K562 (cell line): ENCODE measurements around the gene DAZAP1. TPM values are rescaled to one million over a fixed set of nuclear protein-coding genes. Genes with fewer than 3 reads are reported as not detected.
A peak's percentile ranks its signal among the peaks of the same experiment; 100 is the strongest.

Experiments used
- ATAC-seq: fragments of 200-7000 bp; cut with Tn5 transposase; 3 replicates; pipeline ENCODE4 v1.9.1; 2020; ENCODE audit warnings: moderate library complexity
- BruUV-seq: library from RNA; stranded (reverse); fragments of 400-500 nt; replicated peaks from 2 replicates; lab custom pipeline; 2021; lab: Mats Ljungman, UMichigan
- CTCF ChIA-PET: fragments of 300-600 bp; formaldehyde crosslinking; extraction: SDS; loops from one replicate; lab custom pipeline; 2021; ENCODE audit warnings: low intra/inter-chr PET ratio; lab: Yijun Ruan, JAX
- POLR2A ChIA-PET: fragments of 300-600, 350-650 bp; sonication (Branson Sonifier 250); formaldehyde crosslinking; extraction: SDS; loops from one replicate; lab custom pipeline; 2021; ENCODE audit warnings: antibody characterized with exemption, inconsistent platforms; lab: Yijun Ruan, JAX
- DNase-seq, 4 experiments: peaks; one replicate each; pipeline versions ENCODE4 v3.0.0 to v3.0.0-alpha.2; 2011 to 2018; ENCODE audit warnings: low spot score in 3 of 4, mixed read lengths in 3 of 4; ENCODE audit errors: extremely low read depth in 1 of 4
- FAIRE-seq: peaks from 2 replicates; lab custom pipeline; 2011; peaks lifted over from hg19 to GRCh38; lab: Jason Lieb, UNC
- H2AFZ ChIP-seq: 2 replicates; pipeline ENCODE4 v1.6.0; 2011; ENCODE audit warnings: low read depth, low read length, control low read depth, inconsistent platforms
- H3K27ac ChIP-seq: fragments of 200-600 bp; 3 replicates; pipeline ENCODE4 v1.8.0; 2011; ENCODE audit warnings: low read depth, mild to moderate bottlenecking, control low read depth, inconsistent platforms, low read length, moderate library complexity, mixed read lengths; ENCODE audit errors: extremely low read depth
- H3K27me3 ChIP-seq, 2 experiments: fragments of 300-600 bp in 1 of 2; 2 replicates in 1 of 2; 3 replicates in 1 of 2; pipeline versions ENCODE4 v1.6.0 to v1.8.0; 2011; ENCODE audit warnings: inconsistent platforms in 2 of 2, low read length in 2 of 2, mild to moderate bottlenecking in 1 of 2, mixed read lengths in 1 of 2, moderate library complexity in 1 of 2; ENCODE audit not compliant: control insufficient read depth in 2 of 2, insufficient read depth in 2 of 2
- H3K36me3 ChIP-seq: fragments of 300-600 bp; 3 replicates; pipeline ENCODE4 v1.8.0; 2011; ENCODE audit warnings: mild to moderate bottlenecking, low read length, inconsistent platforms; ENCODE audit not compliant: control insufficient read depth, insufficient read depth
- H3K4me1 ChIP-seq, 2 experiments: fragments of 200-600 bp in 1 of 2; replicated peaks in 1 of 2; 2 replicates in 1 of 2; 3 replicates in 1 of 2; pipeline versions ENCODE4 v1.5.1 to v1.8.0; 2011; ENCODE audit warnings: inconsistent platforms in 2 of 2, low read length in 2 of 2, mild to moderate bottlenecking in 1 of 2, mixed read lengths in 1 of 2, moderate library complexity in 1 of 2; ENCODE audit not compliant: control insufficient read depth in 2 of 2, insufficient read depth in 2 of 2
- H3K4me2 ChIP-seq: 2 replicates; pipeline ENCODE4 v1.6.1; 2011; ENCODE audit warnings: low read length, control low read depth, inconsistent platforms, mixed read lengths; ENCODE audit not compliant: insufficient read depth
- H3K4me3 ChIP-seq: fragments of 200-600 bp; sonication (generic), shearing (Covaris generic); 2 replicates; pipeline ENCODE4 v1.5.1; 2016; ENCODE audit warnings: control low read depth, inconsistent platforms
- H3K79me2 ChIP-seq: fragments of 200-600 bp; 3 replicates; pipeline ENCODE4 v1.8.0; 2011; ENCODE audit warnings: low read length, inconsistent platforms; ENCODE audit not compliant: control insufficient read depth, insufficient read depth
- H3K9ac ChIP-seq, 2 experiments: 2 replicates each; pipeline versions ENCODE4 v1.6.0 to v1.6.1; 2011; ENCODE audit warnings: low read depth in 2 of 2, low read length in 2 of 2, control low read depth in 1 of 2, inconsistent platforms in 1 of 2, mild to moderate bottlenecking in 1 of 2, mixed read lengths in 1 of 2; ENCODE audit not compliant: insufficient read depth in 1 of 2
- H3K9me1 ChIP-seq: one replicate; pipeline ENCODE4 v1.6.0; 2011; ENCODE audit warnings: inconsistent platforms, mild to moderate bottlenecking, low read length, moderate library complexity; ENCODE audit not compliant: control insufficient read depth, insufficient read depth
- H3K9me3 ChIP-seq: replicated peaks from 2 replicates; pipeline ENCODE4 v1.5.1; 2011; ENCODE audit warnings: low read depth, low read length, inconsistent platforms; ENCODE audit not compliant: control insufficient read depth, insufficient read depth
- H4K20me1 ChIP-seq: replicated peaks from 2 replicates; pipeline ENCODE4 v1.6.1; 2011; ENCODE audit warnings: low read length, inconsistent platforms, mixed read lengths; ENCODE audit not compliant: control insufficient read depth, insufficient read depth
- HINFP ChIP-seq: fragments of 450-650 bp; conservative IDR thresholded peaks from 2 replicates; pipeline ENCODE4 v1.6.1; 2016; ENCODE audit warnings: missing genetic modification characterization, low read depth, mild to moderate bottlenecking, control low read depth, missing compliant biosample characterization
- POU5F1 ChIP-seq: fragments of 150-350 bp; IDR thresholded peaks from 2 replicates; pipeline ENCODE4 v1.6.1; 2014; ENCODE audit warnings: borderline replicate concordance, low read length, low read depth, mild to moderate bottlenecking; ENCODE audit not compliant: partially characterized antibody
- RBFOX2 ChIP-seq: fragments of 200-400 bp; formaldehyde crosslinking; IDR thresholded peaks from 2 replicates; pipeline ENCODE4 v1.6.1; 2017; ENCODE audit warnings: low read depth, mild to moderate bottlenecking, low read length, moderate library complexity
- SMARCA4 ChIP-seq: fragments of 450-650 bp; IDR thresholded peaks from 2 replicates; pipeline ENCODE4 v1.6.1; 2016
- SMC3 ChIP-seq: conservative IDR thresholded peaks from 2 replicates; pipeline ENCODE4 v1.6.1; 2011; ENCODE audit warnings: low read depth, low read length, improper control_type of control experiment; ENCODE audit not compliant: insufficient read depth
- WGBS: fragments of 100-300 bp; shearing (Covaris generic); methylation state at CpG from one replicate; pipeline ENCODE4 v1.1.6; 2016; ENCODE audit warnings: low coverage, mixed read lengths; ENCODE audit not compliant: insufficient coverage; ENCODE audit errors: missing lambda C conversion rate; 5-methylcytosine and 5-hydroxymethylcytosine counted together
- in situ Hi-C: fragments of 300-500 bp; cut with MboI; formaldehyde crosslinking; loops from 4 replicates; pipeline ENCODE4 v1.15.0; 2018; ENCODE audit warnings: inconsistent platforms, mixed read lengths
- intact Hi-C: fragments of 100-400 bp; cut with micrococcal nuclease; formaldehyde crosslinking; loops from 2 replicates; pipeline ENCODE4 v1.14.2; 2022
- polyA plus RNA-seq, 8 experiments: library from polyadenylated mRNA; depleted of rRNA in 4 of 8; stranded (reverse) in 5 of 8; unstranded in 3 of 8; fragments of >200 nt; fragmentation: Nextera tagmentation in 2 of 8; fragmentation: Illumina TruSeq in 1 of 8; extraction: Ambion mirVana in 2 of 8; extraction: Trizol in 1 of 8; gene quantifications; 2 replicates each; pipeline versions ENCODE4 v1.2.1 to v1.2.3, GENCODE V29; 2011 to 2014; ENCODE audit warnings: inconsistent platforms in 1 of 8, missing spikeins in 1 of 8
- total RNA-seq, 7 experiments: library from RNA; depleted of rRNA in 6 of 7; stranded (reverse); fragments of >200 nt in 6 of 7; fragmentation: Illumina TruSeq in 2 of 7; extraction: Trizol in 2 of 7; gene quantifications; 2 replicates each; pipeline versions ENCODE4 v1.2.1 to v1.2.3, GENCODE V29; 2011 to 2021; ENCODE audit warnings: low replicate concordance in 1 of 7

Gene DAZAP1
- total and polyA plus RNA-seq, 9 of the 15 experiments (the other 6 are each of a cell fraction or from before 2014, with no cell fraction given): 10.8 to 289 (median 142) TPM

GRCh38 chr19:1370579-1371361 lies 36.6 kb upstream of the DAZAP1 start (continued):
- no peak for TF ChIP-seq HINFP (tag)
- no peak for TF ChIP-seq SMARCA4

- Histone ChIP-seq H2AFZ (no peak overlapping the region), H3K9ac (peak overlapping the region in 1 of 2 experiments; percentile 74; a peak in 2 of 4 replicates), H3K27me3 (no peaks in the 10 kb centered on the region), H4K20me1 (no peaks in the 10 kb centered on the region), H3K79me2 (no peaks in the 10 kb centered on the region), H3K4me2 (no peak overlapping the region), H3K4me3 (no peak overlapping the region), H3K4me1 (peaks cover 0 to 45% of the 10 kb centered on the region in 2 experiments; a peak in 2 of 5 replicates), H3K36me3 (peaks cover 73% of the 10 kb centered on the region), H3K9me3 (no peaks in the 10 kb centered on the region), H3K27ac (no peak overlapping the region), H3K9me1 (no peaks in the 10 kb centered on the region)
- BruUV-seq: no TSS peak
- ChIA-PET CTCF (interaction anchor here (1.8 kb wide), 1 partner anchor 93 kb away, joined by 7 read pairs; no protein-coding TSS in a partner anchor), POLR2A (interaction anchor here (0.6 to 3.0 kb wide), 4 partner anchors 10 to 1805 kb away, joined by 3 to 10 read pairs (median 4); partner anchors contain the start of genes CIRBP, NDUFS7 and S1PR4)
- WGBS: 92% methylated on average over 18 of the region's 20 CpGs
- ATAC-seq (no peak), FAIRE-seq (no peak), DNase-seq (no peak)
- intact Hi-C loops: loop anchor here (2.0 kb wide), 1 partner anchor 56 kb away; no protein-coding TSS in a partner anchor
- no peak for TF ChIP-seq POU5F1
- no peak for TF ChIP-seq SMC3
- peak; percentile 29; the same call in 1 of the 2 replicates for TF ChIP-seq RBFOX2
- in situ Hi-C loops: no loop called here
Observed at GRCh38 chr19:1373042-1373533, 34.3 kb upstream of the DAZAP1 start.
